Measurements from ENCODE around the gene BCDIN3D. TPM values are rescaled to one million over a fixed set of nuclear protein-coding genes. Genes with fewer than 3 reads are reported as not detected.

BCDIN3D gene
- total and polyA plus RNA-seq, 10 of the 15 experiments (the other 5 are each of a cell fraction or from before 2014, with no cell fraction given): 3.7 to 7.2 (median 6.4) TPM

DNA sequence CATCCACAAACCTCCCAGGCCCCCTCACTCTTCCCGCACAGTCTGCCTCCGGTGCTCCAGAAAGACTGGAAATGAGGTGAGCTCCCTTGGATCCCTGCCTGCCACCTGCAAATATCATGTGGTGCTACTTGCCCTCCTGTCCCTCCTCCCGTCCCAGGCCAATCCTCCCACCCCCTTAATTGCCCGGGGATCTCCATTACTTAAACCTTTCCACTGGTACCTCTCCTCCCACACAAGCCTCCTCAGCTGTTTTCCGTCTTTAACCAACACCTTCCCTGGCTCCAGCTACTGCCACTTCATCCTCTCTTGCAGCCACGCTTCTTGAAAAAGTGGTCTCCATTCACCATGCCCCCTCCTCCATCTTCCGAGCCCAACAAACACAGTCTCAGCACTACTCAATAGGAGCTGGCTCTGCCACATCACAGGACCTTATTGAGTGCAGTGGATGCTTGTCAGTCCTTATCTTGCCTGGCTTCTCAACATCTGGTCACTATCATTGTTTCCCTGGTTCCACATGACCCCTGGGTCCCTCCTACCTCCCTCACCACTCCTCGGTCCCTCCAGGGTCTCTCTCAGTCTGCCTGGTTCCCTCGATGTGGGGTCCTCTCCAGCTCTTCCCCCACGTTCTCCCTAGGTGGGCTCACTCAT is 49.3 kb upstream of the BCDIN3D start:
- BruUV-seq (replicated peaks): no TSS peak
- ChIA-PET POLR2A (no interaction called here), CTCF (interaction anchor here (0.5 to 1.2 kb wide), 3 partner anchors 27 to 86 kb away, joined by 3 read pairs; no protein-coding TSS in a partner anchor), RAD21 (ENCODE audit: unreplicated experiment) (no interaction called here), SMC1A (ENCODE audit: uncharacterized antibody, unreplicated experiment) (interaction anchor here (0.7 kb wide), 1 partner anchor 93 kb away, joined by 3 read pairs; no protein-coding TSS in a partner anchor)
- Histone ChIP-seq H3K4me1 (ENCODE audit: control insufficient read depth, insufficient read depth, low read length) (no peaks in the 10 kb centered on the region), H4K20me1 (ENCODE audit: control insufficient read depth, insufficient read depth) (no peaks in the 10 kb centered on the region), H2AFZ (ENCODE audit: control insufficient read depth, low read depth, low read length) (no peak overlapping the region), H3K4me3 (no peak overlapping the region), H3K4me2 (ENCODE audit: control insufficient read depth, insufficient read depth) (no peak overlapping the region), H3K9ac (ENCODE audit: control insufficient read depth, insufficient read depth, low read length) (no peak overlapping the region), H3K36me3 (ENCODE audit: control insufficient read depth in 2 of 2, insufficient read depth in 2 of 2, low read length in 1 of 2) (no peaks in the 10 kb centered on the region), H3K27me3 (replicated peaks in 1 of 2; ENCODE audit: control insufficient read depth in 2 of 2, insufficient read depth in 2 of 2, low read length in 1 of 2) (peaks cover 0 to 4% of the 10 kb centered on the region in 2 experiments; a peak in 3 of 4 replicates), H3K27ac (ENCODE audit: control insufficient read depth, insufficient read depth) (no peak overlapping the region), H3K9me3 (replicated peaks; ENCODE audit: control insufficient read depth, insufficient read depth, low read length) (no peaks in the 10 kb centered on the region), H3K79me2 (ENCODE audit: control insufficient read depth, insufficient read depth, low read length) (no peaks in the 10 kb centered on the region)
- no peak for DNase-seq (ENCODE audit: low read depth, low spot score)
- in situ Hi-C loops (cut with MboI): no loop called here
- FAIRE-seq: no peak
- intact Hi-C loops (cut with micrococcal nuclease; ENCODE audit: unreplicated experiment): no loop called here
- TF ChIP-seq RB1 (IDR thresholded peaks at IDR 0.05; ENCODE audit: borderline replicate concordance) (no peak), RCOR1 (conservative IDR thresholded peaks at IDR 0.05; ENCODE audit: low read depth, low read length) (no peak)
- TF ChIP-seq, protein P1, sequence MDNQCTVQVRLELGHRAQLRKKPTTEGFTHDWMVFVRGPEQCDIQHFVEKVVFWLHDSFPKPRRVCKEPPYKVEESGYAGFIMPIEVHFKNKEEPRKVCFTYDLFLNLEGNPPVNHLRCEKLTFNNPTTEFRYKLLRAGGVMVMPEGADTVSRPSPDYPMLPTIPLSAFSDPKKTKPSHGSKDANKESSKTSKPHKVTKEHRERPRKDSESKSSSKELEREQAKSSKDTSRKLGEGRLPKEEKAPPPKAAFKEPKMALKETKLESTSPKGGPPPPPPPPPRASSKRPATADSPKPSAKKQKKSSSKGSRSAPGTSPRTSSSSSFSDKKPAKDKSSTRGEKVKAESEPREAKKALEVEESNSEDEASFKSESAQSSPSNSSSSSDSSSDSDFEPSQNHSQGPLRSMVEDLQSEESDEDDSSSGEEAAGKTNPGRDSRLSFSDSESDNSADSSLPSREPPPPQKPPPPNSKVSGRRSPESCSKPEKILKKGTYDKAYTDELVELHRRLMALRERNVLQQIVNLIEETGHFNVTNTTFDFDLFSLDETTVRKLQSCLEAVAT (IDR thresholded peaks at IDR 0.05): no peak
- no peak for ATAC-seq
- 23% methylated on average over 10 of the region's 10 CpGs for WGBS (ENCODE audit: insufficient coverage, insufficient replicate concordance, low lambda C conversion rate, missing lambda C conversion rate)

DNA sequence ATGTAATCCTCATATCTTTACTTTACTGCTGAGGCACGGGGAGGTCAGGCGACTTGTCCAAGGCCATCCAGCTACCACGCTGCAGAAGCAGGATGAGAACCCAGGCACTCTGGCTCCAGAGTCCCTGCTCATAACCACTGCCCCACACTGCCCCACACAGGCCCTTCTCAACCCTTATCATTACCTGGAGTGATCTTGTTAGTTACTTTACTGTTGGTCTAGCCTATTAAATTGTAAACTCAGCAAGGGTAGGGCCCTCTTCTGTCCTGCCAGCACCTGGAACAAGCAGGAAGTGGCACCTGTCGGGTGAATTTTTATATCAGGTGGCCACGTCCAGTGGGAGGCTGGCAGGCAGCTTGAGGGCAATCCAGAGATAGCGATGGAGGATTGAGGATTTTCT is 48.6 kb upstream of the BCDIN3D start:
- Histone ChIP-seq H3K9me3 (replicated peaks; ENCODE audit: control insufficient read depth, insufficient read depth, low read length) (no peaks in the 10 kb centered on the region), H4K20me1 (ENCODE audit: control insufficient read depth, insufficient read depth) (no peaks in the 10 kb centered on the region), H3K4me3 (no peak overlapping the region), H3K4me1 (ENCODE audit: control insufficient read depth, insufficient read depth, low read length) (no peaks in the 10 kb centered on the region), H3K79me2 (ENCODE audit: control insufficient read depth, insufficient read depth, low read length) (no peaks in the 10 kb centered on the region), H2AFZ (ENCODE audit: control insufficient read depth, low read depth, low read length) (no peak overlapping the region), H3K4me2 (ENCODE audit: control insufficient read depth, insufficient read depth) (no peak overlapping the region), H3K9ac (ENCODE audit: control insufficient read depth, insufficient read depth, low read length) (no peak overlapping the region), H3K27me3 (replicated peaks in 1 of 2; ENCODE audit: control insufficient read depth in 2 of 2, insufficient read depth in 2 of 2, low read length in 1 of 2) (peaks cover 0 to 1% of the 10 kb centered on the region in 2 experiments; a peak in 2 of 4 replicates), H3K36me3 (ENCODE audit: control insufficient read depth in 2 of 2, insufficient read depth in 2 of 2, low read length in 1 of 2) (no peaks in the 10 kb centered on the region), H3K27ac (ENCODE audit: control insufficient read depth, insufficient read depth) (no peak overlapping the region)
- DNase-seq (ENCODE audit: low read depth, low spot score) (no peak), ATAC-seq (no peak), FAIRE-seq (no peak)
- SMC1A ChIA-PET (ENCODE audit: uncharacterized antibody, unreplicated experiment): interaction anchor here (0.7 kb wide), 1 partner anchor 92 kb away, joined by 3 read pairs; no protein-coding TSS in a partner anchor
- WGBS (ENCODE audit: insufficient coverage, insufficient replicate concordance, low lambda C conversion rate, missing lambda C conversion rate): 17% methylated on average over 6 of the region's 6 CpGs
- in situ Hi-C loops (cut with MboI): no loop called here
- BruUV-seq (replicated peaks): no TSS peak
- intact Hi-C loops (cut with micrococcal nuclease; ENCODE audit: unreplicated experiment): no loop called here
- POLR2A ChIA-PET: no interaction called here
- CTCF ChIA-PET: no interaction called here
- RAD21 ChIA-PET (ENCODE audit: unreplicated experiment): no interaction called here
- TF ChIP-seq, protein P2, sequence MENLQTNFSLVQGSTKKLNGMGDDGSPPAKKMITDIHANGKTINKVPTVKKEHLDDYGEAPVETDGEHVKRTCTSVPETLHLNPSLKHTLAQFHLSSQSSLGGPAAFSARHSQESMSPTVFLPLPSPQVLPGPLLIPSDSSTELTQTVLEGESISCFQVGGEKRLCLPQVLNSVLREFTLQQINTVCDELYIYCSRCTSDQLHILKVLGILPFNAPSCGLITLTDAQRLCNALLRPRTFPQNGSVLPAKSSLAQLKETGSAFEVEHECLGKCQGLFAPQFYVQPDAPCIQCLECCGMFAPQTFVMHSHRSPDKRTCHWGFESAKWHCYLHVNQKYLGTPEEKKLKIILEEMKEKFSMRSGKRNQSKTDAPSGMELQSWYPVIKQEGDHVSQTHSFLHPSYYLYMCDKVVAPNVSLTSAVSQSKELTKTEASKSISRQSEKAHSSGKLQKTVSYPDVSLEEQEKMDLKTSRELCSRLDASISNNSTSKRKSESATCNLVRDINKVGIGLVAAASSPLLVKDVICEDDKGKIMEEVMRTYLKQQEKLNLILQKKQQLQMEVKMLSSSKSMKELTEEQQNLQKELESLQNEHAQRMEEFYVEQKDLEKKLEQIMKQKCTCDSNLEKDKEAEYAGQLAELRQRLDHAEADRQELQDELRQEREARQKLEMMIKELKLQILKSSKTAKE (IDR thresholded peaks at IDR 0.05; ENCODE audit: low read depth, poor library complexity, severe bottlenecking): no peak
- TF ChIP-seq FOS (IDR thresholded peaks at IDR 0.05; ENCODE audit: borderline replicate concordance, extremely low read depth, insufficient read length) (no peak), CBX5 (IDR thresholded peaks at IDR 0.05; ENCODE audit: low read depth) (no peak), ZNF217 (IDR thresholded peaks at IDR 0.05) (no peak), PAX8 (IDR thresholded peaks at IDR 0.05) (no peak), FOXM1 (IDR thresholded peaks at IDR 0.05; ENCODE audit: low read depth, low read length) (no peak), KDM1A (IDR thresholded peaks at IDR 0.05; ENCODE audit: borderline replicate concordance) (no peak), KAT2A (conservative IDR thresholded peaks at IDR 0.05; ENCODE audit: control insufficient read depth, low read depth, low read length) (no peak), NR2C1 (IDR thresholded peaks at IDR 0.05) (no peak)
- TF ChIP-seq, protein P3, sequence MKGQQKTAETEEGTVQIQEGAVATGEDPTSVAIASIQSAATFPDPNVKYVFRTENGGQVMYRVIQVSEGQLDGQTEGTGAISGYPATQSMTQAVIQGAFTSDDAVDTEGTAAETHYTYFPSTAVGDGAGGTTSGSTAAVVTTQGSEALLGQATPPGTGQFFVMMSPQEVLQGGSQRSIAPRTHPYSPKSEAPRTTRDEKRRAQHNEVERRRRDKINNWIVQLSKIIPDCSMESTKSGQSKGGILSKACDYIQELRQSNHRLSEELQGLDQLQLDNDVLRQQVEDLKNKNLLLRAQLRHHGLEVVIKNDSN (IDR thresholded peaks at IDR 0.05; ENCODE audit: borderline replicate concordance, extremely low read length, insufficient read depth, low read depth, low read length): no peak
